Right lobe of liver (tissue), 4 donors: Measurements from ENCODE around the gene RLF.

Experiments
- POLR2A ChIP-seq: fragments of 450-650 bp; IDR thresholded peaks from one replicate; pipeline ENCODE4 v1.6.1; 2017; ENCODE audit warnings: antibody characterized with exemption, mild to moderate bottlenecking
- TF ChIP-seq, protein P1 (sequence below), 4 donors: fragments of 200-600 bp in 3 of 4; fragments of 450-650 bp in 1 of 4; IDR thresholded peaks; one replicate each; pipeline versions ENCODE4 v1.5.1 to v1.8.0; 2016 to 2022; ENCODE audit warnings: antibody characterized with exemption in 4 of 4, mild to moderate bottlenecking in 2 of 4
- donor health status: DM: no; HTN: no; CAD: no.
- donor health status: DM: no; HTN: no; CAD: no.
- donor health status: DM: no; HTN: yes; CAD: no.

- TF ChIP-seq, protein P1, sequence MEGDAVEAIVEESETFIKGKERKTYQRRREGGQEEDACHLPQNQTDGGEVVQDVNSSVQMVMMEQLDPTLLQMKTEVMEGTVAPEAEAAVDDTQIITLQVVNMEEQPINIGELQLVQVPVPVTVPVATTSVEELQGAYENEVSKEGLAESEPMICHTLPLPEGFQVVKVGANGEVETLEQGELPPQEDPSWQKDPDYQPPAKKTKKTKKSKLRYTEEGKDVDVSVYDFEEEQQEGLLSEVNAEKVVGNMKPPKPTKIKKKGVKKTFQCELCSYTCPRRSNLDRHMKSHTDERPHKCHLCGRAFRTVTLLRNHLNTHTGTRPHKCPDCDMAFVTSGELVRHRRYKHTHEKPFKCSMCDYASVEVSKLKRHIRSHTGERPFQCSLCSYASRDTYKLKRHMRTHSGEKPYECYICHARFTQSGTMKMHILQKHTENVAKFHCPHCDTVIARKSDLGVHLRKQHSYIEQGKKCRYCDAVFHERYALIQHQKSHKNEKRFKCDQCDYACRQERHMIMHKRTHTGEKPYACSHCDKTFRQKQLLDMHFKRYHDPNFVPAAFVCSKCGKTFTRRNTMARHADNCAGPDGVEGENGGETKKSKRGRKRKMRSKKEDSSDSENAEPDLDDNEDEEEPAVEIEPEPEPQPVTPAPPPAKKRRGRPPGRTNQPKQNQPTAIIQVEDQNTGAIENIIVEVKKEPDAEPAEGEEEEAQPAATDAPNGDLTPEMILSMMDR (IDR thresholded peaks at IDR 0.05): no peak
- TF ChIP-seq POLR2A: no peak
These were observed 28.5 kb upstream of the RLF start for GRCh38 chr1:40132383-40133311.
